Effector memory CD8-positive, alpha-beta T cell (primary cell): ENCODE data around the gene NEU2.
A peak's percentile ranks its signal among the peaks of the same experiment; 100 is the strongest.

Source experiments
- ATAC-seq: fragments of 150-1000 bp; cut with Tn5 transposase; replicated peaks from 2 replicates; pipeline ENCODE4 v1.10.0; 2021; ENCODE audit warnings: mild to moderate bottlenecking, moderate library complexity
- DNase-seq, 3 experiments: peaks; one replicate each; pipeline ENCODE4 v3.0.0; 2021
- H3K27ac Mint-ChIP-seq, 2 donors: one replicate each; pipeline ENCODE4 v1.8.0; 2022; ENCODE audit warnings: mild to moderate bottlenecking in 2 of 2, mixed read lengths in 2 of 2, moderate library complexity in 2 of 2
- H3K27me3 Mint-ChIP-seq, 2 donors: one replicate each; pipeline ENCODE4 v1.8.0; 2022; ENCODE audit warnings: mixed read lengths in 2 of 2
- H3K36me3 Mint-ChIP-seq: one replicate; pipeline ENCODE4 v1.8.0; 2022; ENCODE audit warnings: mild to moderate bottlenecking, moderate library complexity, mixed read lengths; ENCODE audit not compliant: insufficient read depth
- H3K4me1 Mint-ChIP-seq, 2 donors: one replicate each; pipeline ENCODE4 v1.8.0; 2022; ENCODE audit warnings: low read depth in 2 of 2, mixed read lengths in 2 of 2
- H3K4me3 Mint-ChIP-seq, 2 donors: one replicate each; pipeline ENCODE4 v1.8.0; 2022; ENCODE audit warnings: mild to moderate bottlenecking in 2 of 2, mixed read lengths in 2 of 2, moderate library complexity in 2 of 2
- H3K9me3 Mint-ChIP-seq, 2 donors: one replicate each; pipeline ENCODE4 v1.8.0; 2022; ENCODE audit warnings: mixed read lengths in 2 of 2

NEU2 gene

DNA sequence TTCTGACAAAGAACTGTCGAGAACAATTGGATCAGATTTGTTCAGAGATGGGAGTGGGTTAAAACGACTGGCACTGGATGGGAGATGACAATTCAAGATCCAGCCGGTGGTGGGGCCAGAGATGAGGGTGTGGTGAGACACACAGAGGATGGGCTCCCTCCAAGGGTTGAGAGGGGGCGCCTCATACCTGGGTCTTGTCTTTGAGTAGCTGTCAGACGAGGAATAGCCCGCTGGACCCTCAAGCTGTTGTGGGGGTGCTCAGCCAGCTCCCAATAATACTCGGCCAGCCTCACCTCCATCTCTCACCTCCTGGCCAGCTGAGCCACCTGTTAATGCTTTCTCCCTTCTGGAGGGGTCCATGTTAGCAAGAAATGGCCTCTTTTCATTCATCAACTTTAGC, 41.6 kb downstream of the NEU2 start:
- Mint-ChIP-seq H3K27me3 (no peaks in the 10 kb centered on the region), H3K4me1 (peaks cover 35 to 43% of the 10 kb centered on the region in 2 donors), H3K4me3 (no peak overlapping the region), H3K36me3 (peaks cover 21% of the 10 kb centered on the region), H3K27ac (no peak overlapping the region), H3K9me3 (no peaks in the 10 kb centered on the region)
- no peak for ATAC-seq
- no peak for DNase-seq

- H3K36me3 Mint-ChIP-seq, result peaks cover 29% of the 10 kb centered on the region
- DNase-seq, result no peak
- peak; percentile 16 for ATAC-seq
- H3K27ac Mint-ChIP-seq, result no peak overlapping the region
- no peaks in the 10 kb centered on the region for H3K9me3 Mint-ChIP-seq
- no peaks in the 10 kb centered on the region for H3K27me3 Mint-ChIP-seq
- peaks cover 35 to 45% of the 10 kb centered on the region in 2 donors for H3K4me1 Mint-ChIP-seq
- no peak overlapping the region for H3K4me3 Mint-ChIP-seq
Measured at GRCh38 chr2:233075141-233075965, 42.9 kb downstream of the NEU2 start.

- Mint-ChIP-seq H3K4me1 (peaks cover 35 to 47% of the 10 kb centered on the region in 2 donors), H3K36me3 (peaks cover 29% of the 10 kb centered on the region), H3K9me3 (no peaks in the 10 kb centered on the region), H3K4me3 (no peak overlapping the region), H3K27me3 (no peaks in the 10 kb centered on the region), H3K27ac (no peak overlapping the region)
- DNase-seq, result no peak
- ATAC-seq, result peak; percentile 61
Measured at GRCh38 chr2:233075966-233076339, 43.5 kb downstream of the NEU2 start.

- peak; percentile 55 for ATAC-seq
Measured at GRCh38 chr2:233076749-233077148, 44.3 kb downstream of the NEU2 start.

DNA sequence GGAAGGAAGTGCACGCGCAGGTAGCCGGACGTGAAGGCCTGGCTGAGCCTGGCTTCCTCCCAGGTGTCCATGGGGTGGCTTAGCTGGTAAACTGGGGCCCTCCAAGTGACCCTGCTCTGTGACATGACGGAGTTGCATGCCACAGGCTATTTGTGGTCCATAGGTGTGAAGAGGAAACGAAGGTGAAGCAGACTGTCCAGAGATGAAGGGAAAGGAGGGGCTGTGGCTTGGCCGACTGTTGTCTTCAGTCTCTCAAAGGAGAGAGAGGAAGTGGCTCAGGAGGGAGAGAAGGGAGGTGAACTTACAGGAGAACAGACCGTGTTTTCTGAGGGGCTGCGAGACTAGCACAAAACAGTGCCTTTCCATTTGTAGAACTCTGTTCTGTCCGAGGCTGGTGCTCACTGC, 47.0 kb downstream of the NEU2 start:
- no peak for DNase-seq
- Mint-ChIP-seq H3K9me3 (no peaks in the 10 kb centered on the region), H3K27me3 (no peaks in the 10 kb centered on the region), H3K4me3 (peak overlapping the region; percentile 59 to 81), H3K36me3 (peaks cover 58% of the 10 kb centered on the region), H3K27ac (peak overlapping the region in 1 of 2 donors; percentile 100), H3K4me1 (peaks cover 61 to 66% of the 10 kb centered on the region in 2 donors)
- ATAC-seq, result peak; percentile 40

More at GRCh38 chr2:233076749-233077148, 44.3 kb downstream of the NEU2 start:
- Mint-ChIP-seq H3K9me3 (no peaks in the 10 kb centered on the region), H3K4me3 (no peak overlapping the region), H3K27me3 (no peaks in the 10 kb centered on the region), H3K36me3 (peaks cover 34% of the 10 kb centered on the region), H3K27ac (no peak overlapping the region), H3K4me1 (peaks cover 37 to 53% of the 10 kb centered on the region in 2 donors)
- DNase-seq, result no peak

DNA sequence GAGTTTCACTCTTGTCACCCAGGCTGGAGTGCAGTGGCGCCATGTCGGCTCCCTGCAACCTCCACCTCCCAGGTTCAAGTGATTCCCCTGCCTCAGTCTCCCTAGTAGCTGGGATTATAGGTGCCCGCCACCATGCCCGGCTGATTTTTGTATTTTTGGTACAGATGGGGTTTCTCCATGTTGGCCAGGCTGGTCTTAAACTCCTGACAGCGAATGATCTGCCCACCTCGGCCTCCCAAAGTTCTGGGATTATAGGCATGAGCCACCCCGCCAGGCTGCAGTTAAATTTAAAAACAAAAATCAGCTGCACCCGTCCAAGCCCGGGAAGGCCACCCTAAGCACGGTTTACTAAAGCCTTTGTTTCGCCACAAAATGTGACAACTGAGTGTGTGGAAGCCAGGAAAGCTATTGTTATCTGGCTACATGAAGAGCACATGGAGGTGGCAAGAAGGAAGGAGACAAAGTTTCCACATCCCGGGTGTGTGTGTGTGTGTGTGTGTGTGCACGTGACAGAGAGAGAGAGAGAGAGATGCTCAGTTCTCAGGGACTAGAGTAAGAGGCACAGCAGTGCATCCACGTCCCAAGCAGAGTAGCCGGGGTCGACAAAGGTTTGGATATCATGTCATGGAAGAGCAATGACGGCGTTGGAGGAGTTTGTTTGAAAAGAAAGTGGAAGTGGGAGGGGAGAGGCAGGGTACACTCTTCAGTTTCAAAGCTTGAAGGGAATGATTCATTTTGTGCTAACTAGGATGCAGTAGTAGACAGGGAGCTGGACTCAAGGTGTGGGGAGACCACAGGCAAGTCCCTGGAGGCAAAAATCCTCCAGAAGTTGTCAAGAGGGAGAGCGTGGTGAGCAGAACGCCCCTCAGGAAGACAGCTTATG, 47.7 kb downstream of the NEU2 start:
- no peaks in the 10 kb centered on the region for H3K9me3 Mint-ChIP-seq
- peak overlapping the region; percentile 59 to 81 for H3K4me3 Mint-ChIP-seq
- peaks cover 63% of the 10 kb centered on the region for H3K36me3 Mint-ChIP-seq
- no peak for DNase-seq
- peak overlapping the region in 1 of 2 donors; percentile 100 for H3K27ac Mint-ChIP-seq
- no peaks in the 10 kb centered on the region for H3K27me3 Mint-ChIP-seq
- H3K4me1 Mint-ChIP-seq, result peaks cover 68 to 74% of the 10 kb centered on the region in 2 donors
- ATAC-seq, result no peak

DNA sequence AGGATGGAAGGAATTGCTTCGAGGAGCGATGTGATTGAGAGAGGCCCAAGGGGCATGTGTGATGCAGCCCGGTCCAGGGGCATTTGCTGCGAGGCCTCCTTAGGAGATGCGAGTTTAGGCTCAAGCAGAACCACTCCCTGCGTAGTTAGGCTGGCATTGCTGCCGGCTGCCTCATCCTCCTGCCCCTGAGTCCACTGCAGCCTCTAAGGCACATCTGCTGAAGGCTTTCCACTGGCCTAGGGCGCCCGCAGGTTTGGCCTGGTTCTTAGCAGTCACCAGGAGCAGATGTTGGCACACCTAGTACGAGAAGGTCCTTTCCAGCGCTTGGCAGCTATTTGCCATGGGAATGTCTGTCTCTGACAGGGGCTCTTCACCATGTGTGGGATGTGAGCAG, 48.4 kb downstream of the NEU2 start:
- Mint-ChIP-seq H3K36me3 (peaks cover 63% of the 10 kb centered on the region), H3K4me1 (peaks cover 75 to 80% of the 10 kb centered on the region in 2 donors), H3K9me3 (no peaks in the 10 kb centered on the region), H3K4me3 (peak overlapping the region; percentile 59 to 81), H3K27me3 (no peaks in the 10 kb centered on the region), H3K27ac (peak overlapping the region in 1 of 2 donors; percentile 100)
- ATAC-seq (no peak), DNase-seq (no peak)

- H3K4me1 Mint-ChIP-seq, result peaks cover 79 to 84% of the 10 kb centered on the region in 2 donors
- DNase-seq (no peak), ATAC-seq (peak; percentile 21)
Measured at GRCh38 chr2:233081232-233081730, 48.8 kb downstream of the NEU2 start.

GRCh38 chr2:233081731-233082221, 49.3 kb downstream of the NEU2 start:
- Mint-ChIP-seq H3K27me3 (no peaks in the 10 kb centered on the region), H3K9me3 (no peaks in the 10 kb centered on the region), H3K27ac (peak overlapping the region in 1 of 2 donors; percentile 100), H3K36me3 (peaks cover 68% of the 10 kb centered on the region), H3K4me3 (peak overlapping the region; percentile 59 to 81), H3K4me1 (peaks cover 84 to 88% of the 10 kb centered on the region in 2 donors)
- no peak for ATAC-seq
- DNase-seq, result no peak

More at GRCh38 chr2:233081232-233081730, 48.8 kb downstream of the NEU2 start:
- H3K9me3 Mint-ChIP-seq, result no peaks in the 10 kb centered on the region
- peak overlapping the region; percentile 59 to 81 for H3K4me3 Mint-ChIP-seq
- H3K27ac Mint-ChIP-seq, result peak overlapping the region in 1 of 2 donors; percentile 100
- peaks cover 66% of the 10 kb centered on the region for H3K36me3 Mint-ChIP-seq
- no peaks in the 10 kb centered on the region for H3K27me3 Mint-ChIP-seq

GRCh38 chr2:233082222-233082930, 49.9 kb downstream of the NEU2 start:
- Mint-ChIP-seq H3K4me1 (peaks cover 87 to 88% of the 10 kb centered on the region in 2 donors), H3K9me3 (no peaks in the 10 kb centered on the region), H3K36me3 (peaks cover 73% of the 10 kb centered on the region), H3K27me3 (no peaks in the 10 kb centered on the region), H3K4me3 (peak overlapping the region; percentile 59 to 81), H3K27ac (peak overlapping the region in 1 of 2 donors; percentile 100)
- ATAC-seq (no peak), DNase-seq (no peak)

GRCh38 chr2:233082931-233083755, 50.7 kb downstream of the NEU2 start:
- Mint-ChIP-seq H3K27me3 (no peaks in the 10 kb centered on the region), H3K36me3 (peaks cover 79% of the 10 kb centered on the region), H3K27ac (peak overlapping the region in 1 of 2 donors; percentile 100), H3K9me3 (no peaks in the 10 kb centered on the region), H3K4me3 (peak overlapping the region; percentile 59 to 81), H3K4me1 (peaks cover 85 to 90% of the 10 kb centered on the region in 2 donors)
- ATAC-seq (no peak), DNase-seq (no peak)

DNA sequence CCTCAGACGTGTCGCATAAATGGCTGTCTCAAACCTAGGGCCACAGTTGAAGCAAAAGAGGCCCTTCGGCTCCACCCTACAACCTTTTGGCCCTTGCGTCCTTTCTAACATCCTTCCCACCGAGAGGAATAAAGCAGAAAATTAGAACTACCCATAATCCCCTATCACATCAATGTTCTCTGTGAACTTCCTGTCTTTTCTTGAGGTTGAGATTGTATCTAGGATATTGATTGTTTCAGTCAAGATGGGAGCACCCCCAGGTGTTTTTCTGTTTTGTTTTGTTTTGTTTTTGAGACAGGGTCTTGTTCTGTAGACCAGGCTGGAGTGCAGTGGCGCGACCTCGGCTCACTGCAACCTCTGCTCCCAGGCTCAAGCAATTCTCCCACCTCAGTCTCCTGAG, 51.3 kb downstream of the NEU2 start:
- Mint-ChIP-seq H3K36me3 (peaks cover 82% of the 10 kb centered on the region), H3K27ac (peak overlapping the region in 1 of 2 donors; percentile 100), H3K4me1 (peaks cover 90 to 96% of the 10 kb centered on the region in 2 donors), H3K9me3 (no peaks in the 10 kb centered on the region), H3K27me3 (no peaks in the 10 kb centered on the region), H3K4me3 (peak overlapping the region; percentile 59 to 81)
- DNase-seq (no peak), ATAC-seq (peak; percentile 10)
